Caco-2 (cell line): ENCODE results near the gene YAP1. TPM values are rescaled to one million over a fixed set of nuclear protein-coding genes. Genes with fewer than 3 reads are reported as not detected.

Experiments used
- BruUV-seq: library from RNA; stranded (reverse); fragments of 400-500 nt; replicated peaks from 2 replicates; lab custom pipeline; 2021; lab: Mats Ljungman, UMichigan
- CTCF ChIA-PET: fragments of 300-600 bp; sonication (Branson Sonifier 250); formaldehyde crosslinking; loops from one replicate; lab custom pipeline; 2022; ENCODE audit warnings: antibody characterized with exemption; lab: Charles Lee
- POLR2A ChIA-PET: fragments of 300-600 bp; sonication (Branson Sonifier 250); formaldehyde crosslinking; loops from one replicate; lab custom pipeline; 2022; ENCODE audit warnings: antibody characterized with exemption; lab: Charles Lee
- DNase-seq, 2 experiments: peaks; one replicate each; pipeline versions ENCODE4 v3.0.0 to v3.0.0-alpha.2; 2020 to 2022
- H3K27me3 ChIP-seq: replicated peaks from 2 replicates; pipeline ENCODE4 v1.6.0; 2011; ENCODE audit warnings: low read length; ENCODE audit not compliant: control insufficient read depth, insufficient read depth
- H3K36me3 ChIP-seq: 2 replicates; pipeline ENCODE4 v1.5.1; 2011; ENCODE audit warnings: low read length; ENCODE audit not compliant: control insufficient read depth, insufficient read depth
- H3K4me1 ChIP-seq: fragments of 250-450 bp; sonication (Bioruptor Pico); 2 replicates; pipeline ENCODE4 v1.5.1; 2020; ENCODE audit warnings: mild to moderate bottlenecking
- H3K4me3 ChIP-seq: 2 replicates; pipeline ENCODE4 v1.5.1; 2011; ENCODE audit warnings: low read depth, mild to moderate bottlenecking, control low read depth, low read length
- H3K9me3 ChIP-seq: fragments of 250-450 bp; sonication (Bioruptor Pico); 2 replicates; pipeline ENCODE4 v1.5.1; 2020; ENCODE audit warnings: mild to moderate bottlenecking, moderate library complexity
- H3K27ac Mint-ChIP-seq: one replicate; pipeline ENCODE4 v1.8.0; 2022; ENCODE audit warnings: mixed read lengths; ENCODE audit not compliant: unreplicated experiment
- H3K27me3 Mint-ChIP-seq: one replicate; pipeline ENCODE4 v1.8.0; 2022; ENCODE audit warnings: mixed read lengths; ENCODE audit not compliant: insufficient read depth, unreplicated experiment
- H3K36me3 Mint-ChIP-seq: one replicate; pipeline ENCODE4 v1.8.0; 2022; ENCODE audit warnings: mild to moderate bottlenecking, mixed read lengths; ENCODE audit not compliant: insufficient read depth, unreplicated experiment
- H3K4me1 Mint-ChIP-seq: one replicate; pipeline ENCODE4 v1.8.0; 2022; ENCODE audit warnings: low read depth, mixed read lengths; ENCODE audit not compliant: unreplicated experiment
- H3K4me3 Mint-ChIP-seq: one replicate; pipeline ENCODE4 v1.8.0; 2022; ENCODE audit warnings: mild to moderate bottlenecking, moderate library complexity, mixed read lengths; ENCODE audit not compliant: unreplicated experiment
- H3K9me3 Mint-ChIP-seq: one replicate; pipeline ENCODE4 v1.8.0; 2022; ENCODE audit warnings: mixed read lengths; ENCODE audit not compliant: unreplicated experiment
- CTCF ChIP-seq, 2 experiments: fragments of 200-600 bp in 1 of 2; IDR thresholded peaks; 1 replicate in 1 of 2; 2 replicates in 1 of 2; pipeline versions ENCODE4 v1.5.1 to v1.8.0; 2011 to 2022; ENCODE audit warnings: antibody characterized with exemption in 1 of 2, control low read depth in 1 of 2, inconsistent platforms in 1 of 2, low read depth in 1 of 2, low read length in 1 of 2, mild to moderate bottlenecking in 1 of 2, moderate library complexity in 1 of 2; ENCODE audit not compliant: insufficient read depth in 1 of 2, severe bottlenecking in 1 of 2, unreplicated experiment in 1 of 2
- intact Hi-C: fragments of 100-400 bp; cut with micrococcal nuclease; formaldehyde crosslinking; loops from one replicate; pipeline ENCODE4 v1.10.0; 2022; ENCODE audit not compliant: unreplicated experiment
- total RNA-seq: library from RNA; stranded (reverse); gene quantifications from 2 replicates; pipeline ENCODE4 v1.2.3, GENCODE V29; 2022

The YAP1 gene
- total RNA-seq, 1 experiment from 2014 or later = 207 TPM

DNA sequence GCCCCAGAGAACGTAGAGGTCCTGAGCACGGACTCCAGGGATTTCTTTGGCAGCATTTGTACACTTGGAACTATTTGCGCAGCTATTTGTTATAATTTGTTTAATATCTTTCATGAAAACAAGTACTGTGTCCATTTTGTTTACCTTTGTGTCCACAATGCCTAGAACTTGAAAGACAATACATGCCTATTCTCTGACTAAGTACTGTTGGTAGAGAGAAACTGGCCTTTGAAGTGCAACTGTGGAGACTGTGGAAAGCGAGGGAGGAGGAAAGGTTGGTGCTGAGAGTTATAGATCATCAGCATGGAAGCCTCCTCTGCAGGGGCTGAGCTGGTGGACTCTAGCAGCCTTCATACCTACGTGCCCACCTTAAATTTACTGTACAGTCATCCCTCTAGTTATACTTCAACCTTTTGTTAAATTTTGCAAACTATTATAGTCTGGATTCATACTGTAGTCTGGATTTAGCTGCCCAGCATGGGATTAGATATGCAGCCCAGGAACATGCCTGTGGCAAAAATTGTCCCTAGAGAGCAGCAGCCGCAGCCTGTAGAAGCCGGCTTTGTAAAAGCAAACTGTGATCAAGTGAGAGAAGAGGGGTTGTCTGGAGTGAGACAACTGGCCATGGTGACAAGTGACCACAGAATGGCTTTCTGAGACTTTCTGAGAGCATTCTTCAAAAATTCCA is 24.2 kb upstream of the YAP1 start:
- POLR2A ChIA-PET = no interaction called here
- Mint-ChIP-seq H3K9me3 (no peaks in the 10 kb centered on the region), H3K4me3 (no peak overlapping the region), H3K36me3 (no peaks in the 10 kb centered on the region), H3K27me3 (no peaks in the 10 kb centered on the region), H3K4me1 (peaks cover 8% of the 10 kb centered on the region), H3K27ac (no peak overlapping the region)
- TF ChIP-seq CTCF (IDR thresholded peaks at IDR 0.05; ENCODE audit: insufficient read depth in 1 of 2, low read depth in 1 of 2, low read length in 1 of 2, severe bottlenecking in 1 of 2, unreplicated experiment in 1 of 2) = no peak
- peak in 1 of 2 experiments; percentile 19 for DNase-seq
- CTCF ChIA-PET = interaction anchor here (0.7 kb wide), 1 partner anchor 1720 kb away, joined by 4 read pairs; no protein-coding TSS in a partner anchor
- intact Hi-C loops = no loop called here
- Histone ChIP-seq H3K4me3 (no peak overlapping the region), H3K9me3 (no peaks in the 10 kb centered on the region), H3K27me3 (no peaks in the 10 kb centered on the region), H3K36me3 (no peaks in the 10 kb centered on the region), H3K4me1 (no peaks in the 10 kb centered on the region)
- no TSS peak for BruUV-seq

GRCh38 chr11:102097186-102097585 is 13.1 kb upstream of the YAP1 start:
- Mint-ChIP-seq H3K27ac (no peak overlapping the region), H3K36me3 (no peaks in the 10 kb centered on the region), H3K4me1 (no peaks in the 10 kb centered on the region), H3K4me3 (no peak overlapping the region), H3K9me3 (no peaks in the 10 kb centered on the region), H3K27me3 (no peaks in the 10 kb centered on the region)
- intact Hi-C loops = no loop called here
- DNase-seq = no peak
- H3K36me3 ChIP-seq = no peaks in the 10 kb centered on the region
- ChIA-PET CTCF (interaction anchor here (0.6 kb wide), 1 partner anchor 246 kb away, joined by 3 read pairs; no protein-coding TSS in a partner anchor), POLR2A (no interaction called here)
- H3K4me3 ChIP-seq = no peak overlapping the region
- H3K4me1 ChIP-seq = no peaks in the 10 kb centered on the region
- BruUV-seq = no TSS peak
- H3K9me3 ChIP-seq = no peaks in the 10 kb centered on the region
- TF ChIP-seq CTCF (IDR thresholded peaks at IDR 0.05; ENCODE audit: insufficient read depth in 1 of 2, low read depth in 1 of 2, low read length in 1 of 2, severe bottlenecking in 1 of 2, unreplicated experiment in 1 of 2) = no peak
- no peaks in the 10 kb centered on the region for H3K27me3 ChIP-seq

GRCh38 chr11:102099755-102100154 is 10.5 kb upstream of the YAP1 start:
- Mint-ChIP-seq H3K9me3 (peaks cover 11% of the 10 kb centered on the region), H3K27ac (no peak overlapping the region), H3K4me1 (no peaks in the 10 kb centered on the region), H3K36me3 (no peaks in the 10 kb centered on the region), H3K4me3 (no peak overlapping the region), H3K27me3 (no peaks in the 10 kb centered on the region)
- H3K4me3 ChIP-seq = no peak overlapping the region
- H3K9me3 ChIP-seq = no peaks in the 10 kb centered on the region
- no peak for TF ChIP-seq CTCF (IDR thresholded peaks at IDR 0.05; ENCODE audit: insufficient read depth in 1 of 2, low read depth in 1 of 2, low read length in 1 of 2, severe bottlenecking in 1 of 2, unreplicated experiment in 1 of 2)
- H3K4me1 ChIP-seq = no peaks in the 10 kb centered on the region
- no TSS peak for BruUV-seq
- intact Hi-C loops = no loop called here
- H3K27me3 ChIP-seq = no peaks in the 10 kb centered on the region
- no peaks in the 10 kb centered on the region for H3K36me3 ChIP-seq
- ChIA-PET POLR2A (no interaction called here), CTCF (no interaction called here)
- no peak for DNase-seq
